HG03378 (cell line): ENCODE measurements around the gene BAIAP3.

Experiments used
- ATAC-seq: cut with Tn5 transposase; IDR thresholded peaks from one replicate; pipeline ENCODE4 v1.9.1; 2021; ENCODE audit warnings: mild to moderate bottlenecking, moderate library complexity; ENCODE audit not compliant: unreplicated experiment

Gene BAIAP3

GRCh38 chr16:1344499-1344898 is 11.1 kb downstream of the BAIAP3 start:
- no peak for ATAC-seq

GRCh38 chr16:1345087-1345486 is 11.6 kb downstream of the BAIAP3 start:
- no peak for ATAC-seq

GRCh38 chr16:1345651-1346421 is 12.4 kb downstream of the BAIAP3 start:
- ATAC-seq = no peak

GRCh38 chr16:1346422-1347285 is 13.2 kb downstream of the BAIAP3 start:
- no peak for ATAC-seq

- ATAC-seq = no peak
Measured at GRCh38 chr16:1347286-1347855, 13.9 kb downstream of the BAIAP3 start.

GRCh38 chr16:1347962-1348361 is 14.5 kb downstream of the BAIAP3 start:
- no peak for ATAC-seq

- ATAC-seq = no peak
Measured at GRCh38 chr16:1348441-1348840, 15.0 kb downstream of the BAIAP3 start.

- no peak for ATAC-seq
Measured at GRCh38 chr16:1348926-1349325, 15.5 kb downstream of the BAIAP3 start.

- ATAC-seq = no peak
Measured at GRCh38 chr16:1349351-1349750, 15.9 kb downstream of the BAIAP3 start.

- no peak for ATAC-seq
Measured at GRCh38 chr16:1349951-1350350, 16.5 kb downstream of the BAIAP3 start.

GRCh38 chr16:1350691-1351090 is 17.2 kb downstream of the BAIAP3 start:
- ATAC-seq = no peak

- ATAC-seq = peak; percentile 9
Measured at GRCh38 chr16:1351215-1351581, 17.8 kb downstream of the BAIAP3 start.

GRCh38 chr16:1351582-1352362 is 18.3 kb downstream of the BAIAP3 start, which contains the start of the genes GNPTG and TSR3:
TSS of gene GNPTG (plus strand) at chr16:1351931. CDS start at chr16:1351966, 35 bp downstream.
TSS of gene TSR3 (minus strand) at chr16:1351878. CDS start at chr16:1351804, 74 bp downstream.
- peak; percentile 36 for ATAC-seq

GRCh38 chr16:1354815-1355540 is 21.5 kb downstream of the BAIAP3 start:
- ATAC-seq = no peak

- ATAC-seq = no peak
Measured at GRCh38 chr16:1355591-1355990, 22.1 kb downstream of the BAIAP3 start.

GRCh38 chr16:1356061-1356900 is 22.8 kb downstream of the BAIAP3 start:
- no peak for ATAC-seq

GRCh38 chr16:1357906-1358566 is 24.6 kb downstream of the BAIAP3 start:
- no peak for ATAC-seq

GRCh38 chr16:1361685-1362360 is 28.4 kb downstream of the BAIAP3 start:
- no peak for ATAC-seq
